Glomerular visceral epithelial cell (primary cell): ENCODE data around the gene OSBPL2.

Source experiments
- DNase-seq: peaks from one replicate; pipeline ENCODE4 v3.0.0-alpha.2; 2016; ENCODE audit errors: extremely low spot score

Gene OSBPL2

GRCh38 chr20:62326959-62327725, 88.8 kb downstream of the OSBPL2 start:
- no peak for DNase-seq

DNA sequence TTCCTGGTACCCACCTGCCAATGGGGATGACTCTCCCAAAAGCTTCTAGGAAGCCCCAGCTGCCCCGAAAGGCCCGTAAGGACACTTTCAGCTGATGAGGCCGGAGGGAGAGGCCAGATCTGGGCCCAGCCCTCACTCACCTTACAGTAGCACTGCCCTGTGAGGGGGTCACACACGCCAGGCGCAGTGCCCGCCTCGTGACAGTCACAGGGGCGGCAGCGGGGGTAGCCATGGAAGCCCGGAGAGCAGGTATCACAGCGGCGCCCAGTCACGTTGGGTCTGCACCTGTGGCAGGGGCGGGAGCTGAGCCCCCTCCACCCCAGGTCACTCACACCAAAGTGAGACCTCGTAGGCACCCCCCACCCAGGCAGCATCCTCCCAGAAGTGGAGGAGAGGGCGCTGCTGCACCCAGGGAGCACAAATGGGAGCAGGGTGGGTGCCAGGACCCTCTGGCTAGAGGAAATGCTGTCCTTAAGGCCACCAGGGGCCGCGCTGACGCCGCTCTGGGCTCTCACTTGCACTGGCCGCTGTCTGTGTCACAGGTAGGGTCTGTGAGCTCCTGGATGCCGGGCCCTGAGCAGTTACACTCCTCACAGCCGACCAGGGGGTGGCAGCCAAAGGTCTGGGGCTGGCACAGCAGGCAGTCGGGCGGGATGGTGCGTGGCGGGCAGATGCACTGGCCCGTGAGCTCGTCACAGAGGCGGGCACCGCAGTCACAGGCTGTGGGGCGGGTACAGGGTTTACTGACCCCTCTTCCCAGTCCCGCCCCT, 89.6 kb downstream of the OSBPL2 start:
- no peak for DNase-seq

GRCh38 chr20:62328684-62329388, 90.5 kb downstream of the OSBPL2 start:
- no peak for DNase-seq

DNA sequence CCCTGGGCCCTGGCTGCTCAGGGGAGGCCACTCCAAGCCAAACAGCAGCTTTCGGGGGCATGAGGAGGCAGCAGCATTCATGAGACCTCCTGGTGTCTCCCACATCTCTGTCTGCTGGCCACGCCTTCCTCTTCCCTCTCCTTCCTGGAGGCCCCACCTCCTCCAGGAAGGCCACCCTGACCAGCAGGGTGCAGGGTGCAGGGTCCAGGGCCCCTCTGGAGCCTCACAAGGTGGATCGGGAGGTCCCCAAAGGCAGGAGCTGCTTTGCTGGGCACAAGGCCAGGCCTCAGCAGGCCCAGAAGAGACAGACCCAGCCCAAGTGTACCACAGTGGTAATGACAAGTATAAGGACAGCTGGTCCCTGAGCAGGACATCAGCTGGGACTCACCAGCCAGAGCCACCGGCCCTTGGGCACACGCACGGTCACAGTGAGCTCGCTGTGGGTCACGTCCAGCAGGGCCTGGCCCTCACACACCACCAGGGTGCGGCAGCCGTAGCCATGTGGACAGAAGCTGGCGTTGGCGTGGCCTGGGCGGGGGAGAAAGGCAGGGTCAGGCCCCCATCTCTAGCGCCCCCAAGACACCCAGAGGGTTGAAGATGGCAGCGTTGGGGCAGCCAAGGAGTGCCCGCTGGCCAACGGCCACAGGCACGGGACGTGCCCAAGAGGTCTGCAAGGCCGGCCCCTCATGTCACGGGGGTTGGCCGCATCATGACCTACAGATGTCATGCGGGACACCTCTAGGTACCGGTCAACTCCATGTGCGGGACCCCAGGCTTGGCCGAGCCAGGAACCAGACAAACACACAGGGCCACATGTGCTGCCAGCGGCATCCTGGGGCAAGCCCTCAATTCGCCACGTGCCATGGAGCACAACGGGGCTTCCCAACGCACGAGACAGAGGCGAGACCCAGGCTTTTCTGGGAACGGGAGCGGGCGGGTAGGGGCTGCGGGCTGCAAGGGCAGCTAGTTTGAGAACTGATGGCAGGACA, 91.4 kb downstream of the OSBPL2 start:
- DNase-seq = no peak

DNA sequence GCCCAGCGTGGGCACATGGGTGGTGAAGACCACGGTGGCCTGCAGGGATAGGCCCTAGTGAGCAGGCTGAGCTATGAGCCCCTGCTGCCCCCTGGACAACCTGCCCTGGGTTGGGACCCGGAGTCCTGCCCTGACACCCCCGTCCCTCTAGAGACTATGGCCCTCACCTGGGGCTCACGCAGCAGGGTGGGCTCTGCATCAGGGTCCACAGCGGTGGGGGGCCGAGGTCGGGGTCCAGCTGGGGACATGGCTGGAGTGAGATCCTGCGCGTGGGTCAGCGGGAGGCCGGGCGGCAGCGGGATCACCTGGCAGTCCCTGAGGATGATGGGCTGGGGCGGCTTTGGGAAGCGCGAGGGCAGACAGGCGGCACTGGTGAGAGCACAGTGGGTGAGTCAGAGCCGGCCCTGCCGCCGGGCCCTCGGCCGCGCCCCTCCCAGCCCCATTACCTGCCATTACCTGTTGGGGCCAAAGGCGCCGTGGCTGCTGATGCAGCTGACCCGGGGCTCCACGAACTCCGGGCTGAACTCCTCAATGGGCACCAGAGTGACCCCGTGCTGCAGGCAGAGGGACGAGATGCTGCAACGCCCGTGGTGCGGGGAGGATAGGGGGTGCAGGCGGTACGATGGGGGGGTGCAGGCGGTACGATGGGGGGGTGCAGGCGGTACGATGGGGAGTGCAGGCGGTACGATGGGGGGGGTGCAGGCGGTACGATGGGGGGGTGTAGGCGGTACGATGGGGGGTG, 92.4 kb downstream of the OSBPL2 start:
- no peak for DNase-seq

DNA sequence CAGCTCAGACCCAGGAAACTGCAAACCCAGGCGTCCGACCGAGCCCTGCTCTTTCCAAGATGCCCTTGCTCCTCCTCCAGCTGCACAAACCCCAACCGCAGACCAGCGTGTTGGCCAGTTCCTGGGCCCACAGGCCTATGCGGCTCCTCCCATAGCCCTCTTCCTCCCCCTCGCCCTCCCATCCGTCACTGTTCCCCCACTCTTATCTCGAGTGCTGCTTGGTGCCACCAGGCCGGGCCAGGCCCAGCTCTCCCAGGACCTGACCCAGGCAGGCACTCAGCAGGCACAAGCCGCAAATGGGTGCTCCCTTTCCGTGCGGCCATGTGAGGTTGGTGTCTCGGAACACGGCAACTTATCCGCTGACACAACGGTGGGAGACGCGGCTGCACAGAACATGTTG, 93.0 kb downstream of the OSBPL2 start:
- DNase-seq = no peak

DNA sequence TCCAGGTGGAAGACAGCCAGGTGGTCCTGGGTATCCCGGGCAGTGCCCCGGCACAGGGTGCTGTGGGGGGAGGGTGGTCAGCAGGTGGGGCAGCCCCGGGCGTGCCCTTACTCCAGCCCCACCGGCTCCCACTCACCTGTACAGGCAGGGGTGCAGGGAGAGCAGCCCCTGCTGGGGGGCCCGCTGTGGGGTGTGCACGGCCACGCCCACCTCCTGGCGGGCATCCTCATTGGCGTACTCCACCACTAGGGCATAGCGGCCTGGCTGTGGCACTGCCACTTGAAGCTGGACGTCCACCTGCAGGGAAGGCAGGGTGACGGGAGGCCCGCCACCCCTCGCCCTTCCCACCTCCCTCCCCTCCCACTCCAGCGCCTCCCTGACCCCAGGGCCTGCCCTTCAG, 94.1 kb downstream of the OSBPL2 start:
- DNase-seq = no peak

DNA sequence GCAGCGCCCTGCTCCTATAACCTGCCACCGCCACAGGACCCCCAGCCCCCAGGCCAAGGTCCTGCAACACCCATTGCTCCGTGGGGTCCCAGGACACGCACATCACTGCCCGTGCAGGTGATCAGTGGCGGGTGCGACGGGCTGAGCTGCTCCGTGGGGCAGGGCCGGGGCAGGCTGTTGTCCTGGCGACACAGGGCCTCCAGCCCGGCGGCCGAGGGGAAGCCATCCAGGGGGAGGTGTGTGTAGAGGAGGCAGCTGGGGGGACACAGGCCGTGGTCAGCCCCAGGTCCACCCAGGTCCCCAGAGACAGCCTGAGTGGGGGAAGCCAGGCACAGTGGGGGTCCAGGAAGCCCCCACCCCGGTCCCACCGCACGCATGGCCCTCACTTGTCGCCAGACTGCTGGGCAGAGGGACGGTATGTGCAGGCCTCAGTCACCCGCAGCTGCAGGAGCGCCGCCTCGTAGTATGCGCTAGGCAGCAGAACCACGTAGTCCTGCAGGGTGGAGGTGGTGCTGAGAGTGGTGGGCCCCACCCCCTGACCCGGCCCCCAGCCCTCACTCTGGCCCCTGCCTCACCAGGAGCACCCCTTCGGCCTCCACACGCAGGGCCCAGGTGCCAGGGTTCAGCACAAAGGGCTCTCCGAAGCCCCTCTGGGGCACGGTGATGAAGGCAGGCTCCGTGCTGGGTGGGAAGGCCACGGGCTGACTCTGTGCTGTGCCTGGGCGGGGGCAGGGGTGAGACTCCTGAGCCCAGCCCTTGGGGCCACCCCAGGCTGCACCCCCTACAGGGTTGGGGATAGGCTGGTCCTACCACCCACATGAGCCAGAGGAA, 94.9 kb downstream of the OSBPL2 start:
- DNase-seq = no peak

DNA sequence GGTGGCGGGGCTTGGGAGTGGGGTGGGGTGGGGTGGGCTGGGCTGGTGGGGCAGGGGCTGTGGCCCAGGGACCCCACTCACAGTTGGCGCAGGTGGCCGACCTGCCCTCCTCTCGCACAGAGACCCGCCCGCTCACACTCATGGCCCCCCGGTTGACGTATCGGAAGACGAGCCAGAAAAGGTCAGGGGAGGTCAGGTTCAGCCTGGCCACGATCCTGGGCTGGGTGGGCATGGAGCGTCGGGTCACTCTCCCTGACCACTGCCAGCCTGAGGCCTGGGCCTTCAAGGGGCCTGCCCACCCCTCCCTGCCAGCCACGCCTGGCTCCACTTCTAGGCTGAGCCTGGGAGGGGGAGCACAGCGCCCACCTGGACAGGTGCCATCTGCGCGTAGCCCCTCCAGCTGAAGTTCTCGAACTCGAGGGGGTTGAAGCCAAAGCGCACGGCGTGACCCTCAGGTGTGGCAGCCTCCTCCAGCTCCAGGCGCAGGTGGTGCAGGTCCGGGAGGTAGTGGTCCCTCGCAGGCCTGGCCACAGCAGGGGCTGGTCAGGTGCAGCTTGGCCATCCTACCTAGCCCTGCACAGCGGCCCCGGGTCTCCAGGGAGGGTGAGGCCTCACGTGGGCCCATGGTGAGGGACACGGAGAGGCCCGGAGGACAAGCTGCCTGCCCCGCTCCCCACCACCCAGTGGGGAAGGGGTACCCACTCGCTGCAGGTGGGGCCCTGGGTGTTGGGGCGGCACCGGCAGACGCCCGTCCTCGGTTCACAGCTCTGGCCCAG, 95.7 kb downstream of the OSBPL2 start:
- DNase-seq = no peak

GRCh38 chr20:62334881-62335280, 96.6 kb downstream of the OSBPL2 start:
- DNase-seq = no peak

DNA sequence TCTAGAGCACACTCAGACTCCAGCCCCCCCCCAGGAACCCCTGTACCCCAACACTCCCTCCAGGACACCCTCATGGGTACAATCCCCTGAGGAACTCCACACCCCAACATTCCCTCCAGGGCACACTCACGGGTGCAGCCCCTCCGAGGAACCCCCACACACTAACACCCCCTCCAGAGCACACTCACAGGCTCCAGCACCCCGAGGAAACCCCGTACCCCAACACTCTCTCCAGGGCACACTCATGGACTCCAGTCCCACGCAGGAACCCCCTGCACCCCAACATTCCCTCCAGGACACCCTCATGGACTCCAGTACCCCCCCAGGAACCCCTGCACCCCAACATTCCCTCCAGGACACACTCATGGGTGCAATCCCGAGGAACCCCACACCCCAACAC, 97.2 kb downstream of the OSBPL2 start:
- DNase-seq = no peak

- no peak for DNase-seq
Measured at GRCh38 chr20:62336329-62336728, 98.0 kb downstream of the OSBPL2 start.

GRCh38 chr20:62336775-62337557, 98.6 kb downstream of the OSBPL2 start:
- no peak for DNase-seq

DNA sequence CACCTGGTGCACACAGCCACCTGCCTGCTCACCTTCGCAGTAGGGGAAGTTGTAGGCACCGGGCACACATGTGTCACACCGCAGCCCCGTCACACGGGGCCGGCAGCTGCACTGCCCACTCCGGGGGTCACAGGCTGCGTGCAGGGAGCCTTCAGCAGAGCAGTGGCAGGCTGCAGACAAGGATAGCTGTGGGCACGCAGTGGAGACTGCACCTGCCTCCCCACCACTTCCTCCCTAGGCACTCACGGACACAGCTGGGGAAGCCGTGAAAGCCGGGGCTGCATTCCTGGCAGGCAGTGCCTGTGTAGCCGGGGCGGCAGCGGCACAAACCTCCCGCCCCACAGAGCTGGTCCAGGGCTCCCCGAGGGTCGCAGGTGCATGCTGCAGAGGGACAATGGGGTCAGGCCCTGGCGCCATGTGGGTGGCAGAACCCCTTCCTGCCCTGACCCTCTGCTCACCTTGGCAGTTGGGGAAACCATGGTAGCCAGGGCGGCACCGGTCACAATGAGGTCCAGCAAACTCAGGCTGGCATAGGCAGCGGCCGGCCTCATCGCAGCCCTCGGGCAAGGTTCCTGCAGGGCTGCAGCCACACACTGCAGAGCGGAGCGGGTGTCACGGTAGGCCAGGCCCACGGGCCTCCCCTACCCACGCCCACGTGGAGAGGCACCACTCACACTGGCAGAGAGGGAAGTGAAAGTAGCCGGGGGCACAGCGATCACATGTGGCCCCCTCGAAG, 99.4 kb downstream of the OSBPL2 start:
- no peak for DNase-seq

GRCh38 chr20:62338294-62338620, 99.9 kb downstream of the OSBPL2 start:
- DNase-seq = no peak

DNA sequence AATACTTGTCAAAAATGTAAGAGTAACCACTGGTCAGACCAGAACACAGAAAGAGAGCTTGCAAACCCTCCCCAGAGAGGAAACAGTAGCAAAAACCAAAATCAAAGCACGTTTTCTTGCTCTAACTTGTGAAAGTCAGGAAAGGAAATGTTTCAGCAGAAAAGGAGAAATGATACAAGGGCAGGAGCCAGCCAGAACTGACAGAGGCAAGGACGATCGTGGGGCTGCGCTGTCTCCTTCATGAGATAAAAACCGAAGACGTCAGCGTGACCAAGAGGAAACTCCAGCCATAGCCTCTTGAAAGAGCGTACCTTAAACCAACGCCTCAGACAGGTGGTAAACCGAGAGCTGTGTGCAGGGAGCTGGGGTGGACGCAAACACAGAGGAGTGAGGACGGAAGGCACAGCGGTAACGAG, 101.3 kb downstream of the OSBPL2 start:
- DNase-seq = no peak

DNA sequence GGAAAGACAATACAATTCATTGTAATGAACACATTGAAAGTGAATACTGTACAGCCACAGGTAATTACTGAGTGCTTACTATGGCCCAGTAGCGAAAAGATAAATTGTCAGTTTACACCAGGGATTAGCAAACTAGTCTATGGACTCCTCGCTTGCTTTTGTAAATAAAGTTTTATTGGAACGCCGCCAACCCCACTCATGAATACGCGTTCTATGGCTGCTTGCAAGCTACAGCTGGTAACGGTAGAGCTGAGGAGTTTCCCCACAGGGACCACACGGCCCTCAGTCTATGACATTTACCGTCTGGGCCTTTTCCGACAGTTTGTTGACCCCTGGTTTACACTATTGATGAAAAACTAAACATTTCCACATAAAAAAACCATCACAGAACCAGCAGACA, 104.6 kb downstream of the OSBPL2 start:
- DNase-seq = no peak

- DNase-seq = no peak
Measured at GRCh38 chr20:62344092-62344491, 105.8 kb downstream of the OSBPL2 start.
